Measurements from ENCODE around the gene STX4.

- TF ChIP-seq SIN3A (IDR thresholded peaks at IDR 0.05; ENCODE audit: borderline replicate concordance, insufficient read depth, low read depth, low read length) (no peak), CTCF (IDR thresholded peaks at IDR 0.05) (no peak), POLR2AphosphoS5 (IDR thresholded peaks at IDR 0.05; ENCODE audit: low read depth, low read length) (peak; percentile 65), TCF7L2 (IDR thresholded peaks at IDR 0.05; ENCODE audit: low read depth, low read length) (no peak)
- TF ChIP-seq, protein P1, sequence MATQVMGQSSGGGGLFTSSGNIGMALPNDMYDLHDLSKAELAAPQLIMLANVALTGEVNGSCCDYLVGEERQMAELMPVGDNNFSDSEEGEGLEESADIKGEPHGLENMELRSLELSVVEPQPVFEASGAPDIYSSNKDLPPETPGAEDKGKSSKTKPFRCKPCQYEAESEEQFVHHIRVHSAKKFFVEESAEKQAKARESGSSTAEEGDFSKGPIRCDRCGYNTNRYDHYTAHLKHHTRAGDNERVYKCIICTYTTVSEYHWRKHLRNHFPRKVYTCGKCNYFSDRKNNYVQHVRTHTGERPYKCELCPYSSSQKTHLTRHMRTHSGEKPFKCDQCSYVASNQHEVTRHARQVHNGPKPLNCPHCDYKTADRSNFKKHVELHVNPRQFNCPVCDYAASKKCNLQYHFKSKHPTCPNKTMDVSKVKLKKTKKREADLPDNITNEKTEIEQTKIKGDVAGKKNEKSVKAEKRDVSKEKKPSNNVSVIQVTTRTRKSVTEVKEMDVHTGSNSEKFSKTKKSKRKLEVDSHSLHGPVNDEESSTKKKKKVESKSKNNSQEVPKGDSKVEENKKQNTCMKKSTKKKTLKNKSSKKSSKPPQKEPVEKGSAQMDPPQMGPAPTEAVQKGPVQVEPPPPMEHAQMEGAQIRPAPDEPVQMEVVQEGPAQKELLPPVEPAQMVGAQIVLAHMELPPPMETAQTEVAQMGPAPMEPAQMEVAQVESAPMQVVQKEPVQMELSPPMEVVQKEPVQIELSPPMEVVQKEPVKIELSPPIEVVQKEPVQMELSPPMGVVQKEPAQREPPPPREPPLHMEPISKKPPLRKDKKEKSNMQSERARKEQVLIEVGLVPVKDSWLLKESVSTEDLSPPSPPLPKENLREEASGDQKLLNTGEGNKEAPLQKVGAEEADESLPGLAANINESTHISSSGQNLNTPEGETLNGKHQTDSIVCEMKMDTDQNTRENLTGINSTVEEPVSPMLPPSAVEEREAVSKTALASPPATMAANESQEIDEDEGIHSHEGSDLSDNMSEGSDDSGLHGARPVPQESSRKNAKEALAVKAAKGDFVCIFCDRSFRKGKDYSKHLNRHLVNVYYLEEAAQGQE (IDR thresholded peaks at IDR 0.05; ENCODE audit: insufficient read depth in 1 of 2, low read depth in 2 of 2, low read length in 1 of 2): no peak
Measured at GRCh38 chr16:30996985-30997724, 36.2 kb upstream of the STX4 start.

Measured in Panc1 (cell line).